ENCODE results near the gene PRKCB.

- no peak for TF ChIP-seq CTCF (IDR thresholded peaks at IDR 0.05; ENCODE audit: low read depth, low read length, missing input control)
- TF ChIP-seq RAD21 (IDR thresholded peaks at IDR 0.05), result no peak
- no peak for TF ChIP-seq GABPA (IDR thresholded peaks at IDR 0.05 in 1 of 2, conservative IDR thresholded peaks at IDR 0.05 in 1 of 2)
- TF ChIP-seq REST (IDR thresholded peaks at IDR 0.05), result no peak
- TF ChIP-seq MAX (IDR thresholded peaks at IDR 0.05), result no peak
- no peak for TF ChIP-seq TAF1 (conservative IDR thresholded peaks at IDR 0.05)
- TF ChIP-seq HNF4G (IDR thresholded peaks at IDR 0.05), result no peak
- no peak for TF ChIP-seq JUND (IDR thresholded peaks at IDR 0.05)
- TF ChIP-seq EGR1 (IDR thresholded peaks at IDR 0.05; ENCODE audit: low read depth in 2 of 2), result no peak
- no peak for TF ChIP-seq ATF3 (IDR thresholded peaks at IDR 0.05)
- TF ChIP-seq SP1 (IDR thresholded peaks at IDR 0.05), result no peak
- TF ChIP-seq ZBTB33 (IDR thresholded peaks at IDR 0.05), result no peak
- no peak for TF ChIP-seq YY1 (IDR thresholded peaks at IDR 0.05)
- no peak for TF ChIP-seq FOXA2 (IDR thresholded peaks at IDR 0.05)
Measured at GRCh38 chr16:23975293-23975692, 139.5 kb downstream of the PRKCB start.
